Colonic mucosa (tissue), 4 donors: Measurements from ENCODE around the gene DNAH6. TPM values are rescaled to one million over a fixed set of nuclear protein-coding genes. Genes with fewer than 3 reads are reported as not detected.

ENCODE experiments used
- DNase-seq: peaks from one replicate; pipeline ENCODE4 v3.0.0-alpha.2; 2020
- H3K27ac ChIP-seq: fragments of 200-600 bp; one replicate; pipeline ENCODE4 v1.8.0; 2021
- H3K27me3 ChIP-seq: fragments of 200-600 bp; one replicate; pipeline ENCODE4 v1.8.0; 2021
- H3K36me3 ChIP-seq: fragments of 200-600 bp; one replicate; pipeline ENCODE4 v1.8.0; 2021
- H3K4me1 ChIP-seq: fragments of 200-600 bp; one replicate; pipeline ENCODE4 v1.8.0; 2021; ENCODE audit warnings: mild to moderate bottlenecking
- H3K4me3 ChIP-seq: fragments of 200-600 bp; one replicate; pipeline ENCODE4 v1.8.0; 2021
- H3K9ac ChIP-seq, 2 donors: one replicate each; pipeline ENCODE4 v1.7.0; 2013; ENCODE audit warnings: control low read depth in 2 of 2, low read depth in 2 of 2, low read length in 2 of 2
- H3K9me3 ChIP-seq: fragments of 200-600 bp; one replicate; pipeline ENCODE4 v1.8.0; 2021
- CTCF ChIP-seq: fragments of 200-600 bp; IDR thresholded peaks from one replicate; pipeline ENCODE4 v1.8.0; 2022; ENCODE audit warnings: antibody characterized with exemption, mild to moderate bottlenecking
- intact Hi-C: fragments of 100-400 bp; cut with DNase I; formaldehyde crosslinking; loops from one replicate; pipeline ENCODE4 v1.14.1; 2022
- total RNA-seq, 2 donors: library from RNA; stranded (reverse); fragmentation: NEBNext Ultra II Directional in 1 of 2; extraction: Animal tissue kit (Norgen Biotek cat#: 25700) in 1 of 2; gene quantifications; one replicate each; pipeline ENCODE4 v1.2.1, GENCODE V29; 2021
- donor health status: healthy.
- donor health status: DM: no; HTN: no; CAD: no.
- donor health status: DM: no; HTN: no; CAD: no.

The DNAH6 gene
- total RNA-seq, 2 donors from 2014 or later, result 1.2 to 1.8 TPM

GRCh38 chr2:84830095-84830494 lies 313.8 kb downstream of the DNAH6 start:
- no peak overlapping the region for H3K27ac ChIP-seq
- no peaks in the 10 kb centered on the region for H3K27me3 ChIP-seq
- intact Hi-C loops, result no loop called here
- H3K4me3 ChIP-seq, result no peak overlapping the region
- H3K9me3 ChIP-seq, result no peaks in the 10 kb centered on the region
- TF ChIP-seq CTCF, result no peak
- DNase-seq, result no peak
- no peaks in the 10 kb centered on the region for H3K36me3 ChIP-seq
- no peaks in the 10 kb centered on the region for H3K4me1 ChIP-seq
- no peak overlapping the region for H3K9ac ChIP-seq

DNA sequence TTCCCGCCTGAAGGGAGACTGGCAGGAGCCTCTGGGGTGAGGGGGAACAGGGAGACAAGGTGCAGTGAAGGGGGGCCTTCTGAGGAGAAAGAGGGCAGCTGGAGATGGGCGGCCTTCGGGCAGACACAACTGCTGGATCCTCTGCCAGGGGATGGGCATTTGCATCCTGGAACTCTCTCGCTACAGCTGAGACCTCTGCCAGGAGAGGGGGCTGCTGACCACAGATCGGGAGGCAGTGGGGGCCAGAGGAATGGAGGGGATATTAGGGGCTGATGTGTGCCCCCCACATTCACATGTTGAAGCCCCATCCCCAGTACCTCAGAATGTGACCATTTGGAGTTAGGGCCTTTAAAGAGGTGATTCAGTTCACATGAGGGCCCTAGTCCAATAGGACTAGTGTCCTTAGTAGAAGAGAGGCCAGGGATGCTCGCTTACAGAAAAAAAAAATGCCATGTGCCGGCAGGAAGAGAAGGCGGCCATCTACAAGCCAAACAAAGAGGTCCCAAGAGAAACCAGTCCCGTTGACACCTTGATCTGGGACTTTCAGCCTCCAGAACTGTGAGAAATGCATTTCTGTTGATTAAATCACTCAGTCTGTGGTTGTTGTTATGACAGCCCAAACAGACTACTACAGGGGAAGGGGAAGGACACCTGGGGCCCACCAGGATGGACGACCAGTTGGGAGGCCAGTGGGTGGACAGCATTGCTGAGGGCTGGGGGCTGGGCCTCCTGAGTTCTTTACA lies 314.6 kb downstream of the DNAH6 start:
- no peaks in the 10 kb centered on the region for H3K27me3 ChIP-seq
- no peaks in the 10 kb centered on the region for H3K9me3 ChIP-seq
- no peak overlapping the region for H3K27ac ChIP-seq
- no peak for DNase-seq
- no peak overlapping the region for H3K9ac ChIP-seq
- H3K4me1 ChIP-seq, result no peaks in the 10 kb centered on the region
- intact Hi-C loops, result no loop called here
- TF ChIP-seq CTCF, result no peak
- H3K4me3 ChIP-seq, result no peak overlapping the region
- H3K36me3 ChIP-seq, result no peaks in the 10 kb centered on the region

DNA sequence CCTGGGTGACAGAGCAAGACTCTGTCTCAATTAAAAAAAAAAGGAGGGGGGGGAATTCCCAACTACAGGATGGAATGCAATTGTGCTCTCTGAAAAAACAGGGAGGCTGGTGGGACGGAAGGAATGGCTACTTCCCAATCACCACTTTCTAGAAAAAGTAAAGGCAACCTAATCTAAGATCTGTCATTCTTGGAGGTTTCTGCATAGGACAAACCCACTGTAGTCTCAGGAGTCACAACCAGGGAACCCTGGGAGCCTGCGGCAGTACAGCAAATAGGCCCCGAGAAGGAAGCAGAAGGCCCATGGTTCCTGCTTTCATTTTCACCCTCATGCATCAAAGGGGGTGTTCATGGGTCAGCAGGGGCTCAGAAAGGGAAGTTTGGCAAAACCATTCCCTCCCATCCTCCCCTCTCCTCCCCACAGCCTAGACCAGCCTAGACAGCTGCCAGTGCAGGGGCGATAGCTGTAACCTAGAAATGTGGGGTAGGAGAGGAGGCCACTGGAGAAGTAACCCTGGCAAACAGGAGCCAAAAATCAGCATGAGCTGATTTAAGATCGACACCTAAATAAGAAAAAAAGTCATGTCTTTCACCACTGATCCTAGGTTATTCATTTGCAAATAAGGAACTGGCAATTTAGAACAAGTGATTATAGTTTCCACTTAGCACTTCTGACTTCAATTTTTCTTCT lies 316.6 kb downstream of the DNAH6 start:
- H3K4me3 ChIP-seq, result no peak overlapping the region
- H3K4me1 ChIP-seq, result no peaks in the 10 kb centered on the region
- DNase-seq, result peak; percentile 23
- no peaks in the 10 kb centered on the region for H3K9me3 ChIP-seq
- TF ChIP-seq CTCF, result no peak
- peak overlapping the region; percentile 16 for H3K27ac ChIP-seq
- H3K9ac ChIP-seq, result no peak overlapping the region
- intact Hi-C loops, result no loop called here
- no peaks in the 10 kb centered on the region for H3K36me3 ChIP-seq
- no peaks in the 10 kb centered on the region for H3K27me3 ChIP-seq

DNA sequence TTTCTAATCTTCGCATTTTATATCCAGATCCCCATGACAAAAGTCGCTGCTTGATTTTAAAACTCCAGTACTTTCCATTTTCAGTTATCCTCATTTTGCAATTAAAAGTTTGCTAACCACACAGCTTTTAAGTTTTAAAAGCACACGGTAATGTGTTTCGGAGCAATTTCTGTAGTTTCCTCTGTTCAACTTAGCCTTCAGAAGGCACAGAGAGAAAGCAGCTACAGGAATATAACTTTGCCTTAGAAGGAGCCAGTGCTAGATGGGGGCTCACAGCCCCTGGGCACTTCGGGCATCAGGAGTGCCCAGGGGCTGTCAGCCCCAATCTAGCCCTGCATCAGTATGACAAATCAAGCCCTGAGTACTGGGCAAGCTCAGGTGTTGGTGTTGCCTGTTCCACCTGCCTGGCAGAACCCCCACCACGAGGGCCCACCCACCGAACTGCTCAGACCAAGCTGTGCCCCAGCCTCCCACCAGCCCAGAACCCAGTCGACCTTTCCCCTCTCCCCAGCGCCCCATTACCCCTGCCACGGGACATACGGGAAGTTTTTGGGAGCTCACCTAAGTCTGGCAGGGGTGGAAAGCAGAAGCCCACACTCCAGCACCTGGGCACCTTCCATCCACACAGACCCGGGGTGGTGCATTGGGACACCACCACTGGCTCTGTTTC lies 317.3 kb downstream of the DNAH6 start:
- no peaks in the 10 kb centered on the region for H3K36me3 ChIP-seq
- no peak overlapping the region for H3K9ac ChIP-seq
- H3K4me1 ChIP-seq, result no peaks in the 10 kb centered on the region
- intact Hi-C loops, result no loop called here
- H3K27ac ChIP-seq, result peak overlapping the region; percentile 16
- TF ChIP-seq CTCF, result no peak
- H3K27me3 ChIP-seq, result no peaks in the 10 kb centered on the region
- DNase-seq, result no peak
- H3K4me3 ChIP-seq, result no peak overlapping the region
- no peaks in the 10 kb centered on the region for H3K9me3 ChIP-seq

DNA sequence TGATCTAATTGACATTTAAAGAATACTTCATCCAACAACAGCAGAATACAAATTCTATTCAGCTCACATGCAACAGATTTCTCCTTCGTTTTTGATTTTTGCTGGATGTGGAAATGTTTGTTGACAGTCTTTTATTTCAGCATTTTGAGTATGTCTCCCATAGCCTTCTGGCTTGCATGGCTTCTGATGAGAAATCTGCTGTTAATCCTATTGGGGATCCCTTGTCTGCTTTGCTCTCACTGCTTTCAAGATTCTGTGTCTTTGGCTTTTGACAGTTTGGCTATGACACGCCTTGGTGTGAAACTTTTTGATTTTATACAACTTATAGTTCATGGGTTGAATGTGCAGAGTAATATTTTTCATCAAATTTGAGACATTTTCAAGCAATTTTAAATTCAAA lies 319.9 kb downstream of the DNAH6 start:
- Histone ChIP-seq H3K4me1 (no peaks in the 10 kb centered on the region), H3K27ac (no peak overlapping the region), H3K4me3 (no peak overlapping the region), H3K9ac (no peak overlapping the region), H3K9me3 (no peaks in the 10 kb centered on the region), H3K27me3 (no peaks in the 10 kb centered on the region), H3K36me3 (no peaks in the 10 kb centered on the region)
- TF ChIP-seq CTCF, result no peak
- intact Hi-C loops, result no loop called here
- DNase-seq, result no peak
